T47D (cell line): ENCODE measurements around the gene ARHGEF37.
"Not testable (repeated sequence)": the region's sequence is repeated elsewhere in the genome, so short reads cannot be mapped to it uniquely, and the experiment has no call there.

Source experiments
- DNase-seq, 2 experiments: peaks; one replicate each; pipeline versions ENCODE4 v3.0.0 to v3.0.0-alpha.2; 2011 to 2012; ENCODE audit warnings: low read depth in 1 of 2, low spot score in 1 of 2
- JUND ChIP-seq: IDR thresholded peaks from 2 replicates; pipeline ENCODE4 v1.6.1; 2012; ENCODE audit warnings: low read depth
- in situ Hi-C: cut with HindIII; loops from 2 replicates; pipeline ENCODE4 v1.10.0; 2016; ENCODE audit warnings: low sequenced_read_pairs, low pct_unique_long_range_greater_than_20kb

The ARHGEF37 gene

DNA sequence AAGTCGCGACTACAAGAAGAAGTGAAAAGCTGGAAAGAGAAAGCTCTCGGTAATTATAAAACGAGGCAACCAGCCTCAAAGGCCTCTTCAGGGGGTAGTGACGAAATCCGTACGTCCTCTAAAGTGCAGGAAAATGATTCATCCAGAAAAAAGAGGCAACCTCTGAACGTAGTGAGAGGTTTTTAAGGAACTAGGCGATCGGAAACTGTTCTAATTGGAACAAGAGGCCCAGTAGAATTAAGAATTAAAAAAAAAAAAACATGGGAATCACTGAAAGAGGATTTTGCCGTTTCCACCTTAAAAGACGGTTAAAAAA lies 31.1 kb upstream of the ARHGEF37 start:
- DNase-seq: no peak
- in situ Hi-C loops: no loop called here
- no peak for TF ChIP-seq JUND

DNA sequence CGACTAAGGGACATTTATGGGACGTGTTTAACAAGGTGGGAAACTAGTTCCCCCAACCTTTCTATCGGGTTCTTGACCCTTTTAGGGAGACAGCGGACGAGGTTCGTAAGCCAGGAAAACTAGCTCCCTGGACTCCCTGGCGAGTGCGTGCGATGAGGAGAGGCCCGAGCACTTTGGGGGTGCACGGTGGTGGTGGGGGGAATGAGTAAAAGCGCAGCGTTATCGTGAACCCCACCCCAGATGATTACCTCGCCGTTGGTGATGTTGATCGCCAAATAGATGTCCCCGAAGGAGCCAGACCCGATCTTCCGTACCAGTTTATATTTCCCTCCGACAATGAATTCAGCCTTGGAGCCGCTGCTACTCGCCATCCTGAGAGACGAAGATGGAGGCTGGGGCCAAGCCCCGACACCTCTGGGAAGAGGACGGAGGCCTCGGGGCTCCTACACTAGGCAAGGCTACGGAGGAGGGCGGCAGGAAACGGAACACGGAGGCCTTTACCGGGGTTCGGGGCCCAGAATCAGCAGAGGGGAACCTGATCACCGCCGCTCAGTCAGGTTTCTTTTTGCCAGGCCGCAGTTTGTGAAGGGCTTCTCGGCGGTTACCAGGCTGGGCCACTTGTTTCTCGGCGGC lies 30.6 kb upstream of the ARHGEF37 start:
- no peak for DNase-seq
- in situ Hi-C loops: no loop called here
- TF ChIP-seq JUND: no peak

DNA sequence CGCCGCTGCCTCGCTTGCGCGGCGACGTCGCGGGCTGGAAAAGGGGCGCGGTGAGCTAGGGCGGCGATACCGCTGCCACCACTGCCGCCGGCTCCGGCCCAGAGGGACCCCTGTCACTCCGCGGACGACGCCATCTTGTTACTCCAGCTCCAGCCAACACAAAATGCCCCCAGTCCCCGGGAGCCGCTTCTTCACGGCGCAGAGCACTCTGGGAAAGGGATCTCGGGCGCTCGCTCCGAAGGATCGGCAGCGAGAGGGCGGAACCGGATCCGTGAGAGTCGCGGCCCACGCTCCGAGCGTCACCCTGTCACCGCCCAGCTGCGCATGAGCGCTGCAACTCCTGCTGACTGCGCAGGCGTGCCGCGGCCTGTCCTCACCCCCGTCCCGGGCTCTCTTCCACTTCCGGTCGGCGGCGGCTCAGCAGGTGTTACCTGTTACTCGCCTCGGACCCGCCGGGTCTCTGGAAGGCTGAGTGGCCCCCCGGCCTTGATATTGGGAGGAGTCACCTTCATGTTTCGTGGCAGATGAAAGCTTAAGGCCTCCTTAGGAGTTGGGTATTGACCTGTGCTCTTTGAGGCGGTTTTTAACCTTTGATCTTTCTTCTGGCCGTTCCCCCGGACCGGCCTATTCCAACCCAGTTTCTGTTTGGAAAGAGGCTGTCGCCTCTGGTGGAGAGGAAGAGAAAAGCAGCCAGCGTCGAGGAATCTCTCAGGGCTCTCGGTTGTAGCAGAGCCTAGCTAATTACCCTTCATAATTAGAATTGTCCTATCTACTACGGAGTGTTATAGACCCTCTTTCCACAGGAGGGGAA lies 29.9 kb upstream of the ARHGEF37 start, which contains the start of gene CSNK1A1:
TSS of gene CSNK1A1 (minus strand) at position 213 of the 811 bp plus-strand sequence. CDS start 475 bp downstream, outside the sequence.
- in situ Hi-C loops: no loop called here

DNA sequence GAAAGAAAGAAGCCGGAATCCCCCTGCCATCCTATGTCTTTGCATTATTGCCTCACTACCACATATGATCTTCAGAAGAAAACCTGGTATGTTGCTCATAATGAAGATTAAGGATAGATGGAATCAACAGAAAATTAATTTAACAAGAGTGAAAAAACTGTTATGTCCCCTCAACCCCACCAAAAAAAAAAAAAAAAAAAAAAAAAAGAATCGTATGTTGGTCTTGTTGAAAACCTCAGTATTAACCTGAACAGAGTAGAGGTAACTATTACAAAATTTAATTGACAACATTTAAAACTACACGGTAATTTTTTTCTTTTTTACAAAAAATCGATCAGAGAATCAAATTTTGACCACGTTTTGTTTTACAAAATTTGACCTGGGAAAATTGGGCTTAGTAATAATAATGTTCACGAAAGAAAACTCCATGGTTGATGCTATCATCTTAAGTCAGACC lies 29.2 kb upstream of the ARHGEF37 start:
- in situ Hi-C loops: no loop called here
- DNase-seq: no peak
- TF ChIP-seq JUND: no peak

More for the DNA sequence above, 29.9 kb upstream of the ARHGEF37 start, which contains the start of gene CSNK1A1:
- peak; percentile 42; the same call in 1 of the 2 replicates for TF ChIP-seq JUND
- peak; percentile 97 to 99 for DNase-seq

DNA sequence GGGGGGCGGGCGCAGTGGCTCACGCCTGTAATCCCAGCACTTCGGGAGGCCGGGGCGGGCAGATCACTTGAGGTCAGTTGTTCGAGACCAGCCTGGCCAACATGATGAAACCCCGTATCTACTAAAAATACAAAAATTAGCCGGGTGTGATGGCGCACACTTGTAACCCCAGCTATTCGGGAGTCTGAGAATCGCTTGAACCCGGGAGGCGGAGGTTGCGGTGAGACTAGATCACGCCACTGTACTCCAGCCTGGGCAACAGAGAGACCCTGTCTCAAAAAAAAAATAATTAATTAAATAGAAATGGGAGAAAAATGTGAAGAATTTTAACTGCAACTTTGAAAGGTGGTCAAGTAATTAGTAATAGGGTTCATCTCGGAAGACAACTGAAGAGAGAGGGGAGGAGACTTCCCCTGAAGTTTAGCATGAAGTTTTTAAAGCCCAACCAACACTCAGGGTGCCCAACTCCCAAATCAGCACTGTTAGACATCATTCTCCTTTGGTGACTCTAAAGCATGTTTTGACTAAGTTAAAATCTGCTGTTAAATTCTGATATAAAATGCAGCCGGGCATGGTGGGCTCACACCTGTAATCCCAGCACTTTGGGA lies 28.6 kb upstream of the ARHGEF37 start:
- DNase-seq: no peak
- TF ChIP-seq JUND: no peak
- in situ Hi-C loops: no loop called here

DNA sequence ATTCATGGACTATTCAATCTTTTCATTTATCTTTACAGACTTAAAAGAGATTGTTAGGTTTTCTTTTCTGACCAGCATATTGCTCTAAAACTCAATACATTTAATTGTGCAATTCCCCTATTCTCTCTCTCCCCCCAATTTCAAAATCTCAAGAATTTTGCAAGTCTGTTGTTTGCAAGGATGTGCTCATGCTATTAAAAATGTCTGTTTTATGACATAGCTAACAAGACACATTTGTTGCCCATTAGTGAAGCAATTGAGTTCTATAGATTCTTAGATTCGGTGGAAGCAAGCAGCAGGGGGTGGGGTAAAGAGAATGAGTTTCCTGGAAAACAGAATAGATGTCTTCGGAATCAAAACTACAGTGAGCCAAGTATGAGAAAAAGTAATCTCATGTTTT lies 21.6 kb upstream of the ARHGEF37 start:
- DNase-seq: no peak
- in situ Hi-C loops: no loop called here
- TF ChIP-seq JUND: no peak

DNA sequence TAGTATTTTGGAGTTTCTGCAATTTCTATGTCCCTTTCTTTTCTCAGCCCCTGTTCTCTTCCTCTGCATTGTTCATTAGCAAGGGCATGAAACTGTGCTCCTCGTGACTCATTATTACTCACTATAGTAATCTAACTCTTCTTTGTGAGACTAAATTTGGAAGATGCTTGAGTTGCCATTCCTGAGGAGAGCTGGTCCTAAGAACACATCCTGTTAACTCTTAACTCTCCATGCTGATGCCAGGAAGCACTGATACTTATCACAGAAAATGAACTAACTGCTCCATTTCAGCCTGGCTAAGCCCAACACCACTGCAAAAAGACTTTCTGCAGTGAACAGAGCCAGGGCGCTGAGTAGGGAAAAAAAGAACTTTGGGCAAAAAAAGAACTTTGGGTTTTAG lies 19.4 kb upstream of the ARHGEF37 start:
- in situ Hi-C loops: no loop called here

DNA sequence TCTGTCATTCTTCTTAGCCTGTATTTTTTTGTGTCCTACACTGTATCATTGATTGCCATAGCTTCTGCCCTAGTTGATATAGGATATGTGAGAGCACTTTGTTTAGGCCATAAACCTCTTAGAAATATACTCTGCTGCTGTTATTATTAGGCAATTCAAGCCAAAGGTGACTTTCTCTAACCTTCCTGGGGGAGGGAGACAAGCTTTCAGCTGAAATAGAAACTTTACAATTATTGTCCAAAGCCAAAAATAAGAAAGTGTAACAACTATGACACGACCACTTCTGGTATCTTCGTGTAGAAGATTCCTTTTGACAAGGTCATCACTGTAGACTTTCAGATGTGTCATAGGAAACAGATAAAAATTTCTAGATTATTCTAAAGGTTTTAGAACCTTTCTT lies 17.8 kb upstream of the ARHGEF37 start:
- DNase-seq: no peak
- in situ Hi-C loops: no loop called here
- TF ChIP-seq JUND: no peak

More for the DNA sequence above, 19.4 kb upstream of the ARHGEF37 start:
- TF ChIP-seq JUND: no peak
- DNase-seq: no peak

DNA sequence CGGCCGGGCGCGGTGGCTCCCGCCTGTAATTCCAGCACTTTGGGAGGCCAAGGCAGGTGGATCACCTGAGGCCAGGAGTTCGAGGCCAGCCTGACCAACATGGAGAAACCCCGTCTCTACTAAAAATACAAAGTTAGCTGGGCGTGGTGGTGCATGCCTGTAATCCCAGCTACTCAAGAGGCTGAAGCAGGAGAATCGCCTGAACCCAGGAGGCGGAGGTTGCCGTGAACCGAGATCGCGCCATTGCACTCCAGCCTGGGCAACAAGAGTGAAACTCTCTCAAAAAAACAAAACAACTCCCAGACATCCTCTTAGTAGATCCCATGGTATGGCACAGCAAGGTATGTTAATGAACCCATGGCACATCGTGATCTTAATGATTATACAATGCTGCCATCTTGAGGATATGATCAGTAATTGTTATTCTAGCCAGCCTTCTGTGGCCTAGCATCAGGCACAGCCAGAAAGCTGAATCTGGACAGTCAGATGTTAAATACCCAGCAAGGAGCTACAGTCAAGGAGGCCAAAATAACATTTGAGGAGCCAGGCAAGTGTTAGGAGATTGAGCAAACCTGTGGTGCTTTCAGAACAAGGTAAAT lies 16.7 kb upstream of the ARHGEF37 start:
- DNase-seq: peak; percentile 71 to 90
- in situ Hi-C loops: not testable (repeated sequence)

DNA sequence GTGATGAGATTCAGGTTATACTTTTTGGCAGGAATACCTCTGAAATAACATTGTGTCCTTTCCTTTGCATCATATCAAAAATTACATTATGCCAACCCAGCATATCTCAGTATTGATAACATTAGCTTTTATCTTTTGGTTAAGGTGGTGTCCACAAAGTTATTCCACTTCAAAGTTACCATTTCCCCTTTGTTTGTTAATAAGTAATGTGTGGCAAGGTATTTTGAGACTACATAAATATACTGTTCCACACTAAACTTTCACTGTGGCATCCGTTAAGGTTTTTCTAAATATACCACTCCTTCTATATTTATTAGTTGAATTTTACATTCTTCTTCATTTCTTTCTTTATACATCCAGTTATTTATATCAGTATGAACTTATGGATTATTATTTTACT lies 14.1 kb upstream of the ARHGEF37 start:
- TF ChIP-seq JUND: no peak
- no peak for DNase-seq
- in situ Hi-C loops: no loop called here

DNA sequence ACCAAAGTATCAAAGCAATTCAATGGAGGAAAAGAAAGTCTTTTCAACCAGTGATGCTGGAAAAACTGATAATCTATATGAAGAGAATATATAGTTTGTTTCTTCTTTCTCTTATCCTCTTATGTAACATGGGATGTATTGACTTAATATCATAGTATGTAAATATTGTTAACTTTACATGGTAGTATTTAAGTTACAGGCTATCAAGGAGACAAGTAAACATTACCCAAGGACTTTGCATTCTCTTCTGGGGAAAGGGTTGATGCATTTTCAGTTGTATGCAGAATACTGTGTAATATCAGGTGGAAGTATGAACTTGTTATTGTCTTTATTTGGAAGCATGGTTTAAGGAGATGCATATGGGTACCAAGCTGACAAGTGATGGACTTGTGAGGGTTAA lies 9.1 kb upstream of the ARHGEF37 start:
- TF ChIP-seq JUND: no peak
- DNase-seq: no peak
- in situ Hi-C loops: no loop called here

DNA sequence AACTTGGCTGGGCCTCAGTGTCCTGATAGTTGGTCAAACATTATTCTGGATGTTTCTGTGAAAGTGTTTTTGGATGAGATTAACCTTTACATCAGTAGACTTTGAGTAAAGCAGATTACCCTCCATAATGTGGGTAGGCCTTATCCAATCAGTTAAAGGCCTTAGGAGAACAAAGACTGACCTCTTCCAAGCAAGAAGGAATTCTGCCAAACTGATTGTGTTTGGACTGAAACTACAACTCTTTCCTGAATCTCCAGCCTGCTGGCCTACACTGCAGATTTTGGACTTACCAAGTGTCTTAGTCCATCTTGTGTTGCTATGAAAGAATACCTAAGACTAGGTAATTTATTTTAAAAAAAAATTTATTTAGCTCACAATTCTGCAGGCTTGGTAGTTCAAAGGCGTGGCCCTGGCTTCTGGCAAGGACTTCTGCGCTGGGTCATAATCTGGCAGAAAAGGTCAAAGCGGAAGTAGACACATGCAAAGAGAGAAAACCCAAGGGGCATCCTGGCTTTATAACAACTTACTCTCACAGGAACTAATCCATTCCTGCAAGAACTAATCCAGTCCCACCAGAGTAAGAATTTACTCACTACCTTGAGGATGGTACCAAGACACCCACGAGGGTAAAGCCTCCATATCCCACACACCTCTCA lies 8.6 kb upstream of the ARHGEF37 start:
- in situ Hi-C loops: no loop called here
- no peak for TF ChIP-seq JUND

More for the DNA sequence above, 8.6 kb upstream of the ARHGEF37 start:
- no peak for DNase-seq
